ENCODE measurements around the gene ABCA13.

The ABCA13 gene

DNA sequence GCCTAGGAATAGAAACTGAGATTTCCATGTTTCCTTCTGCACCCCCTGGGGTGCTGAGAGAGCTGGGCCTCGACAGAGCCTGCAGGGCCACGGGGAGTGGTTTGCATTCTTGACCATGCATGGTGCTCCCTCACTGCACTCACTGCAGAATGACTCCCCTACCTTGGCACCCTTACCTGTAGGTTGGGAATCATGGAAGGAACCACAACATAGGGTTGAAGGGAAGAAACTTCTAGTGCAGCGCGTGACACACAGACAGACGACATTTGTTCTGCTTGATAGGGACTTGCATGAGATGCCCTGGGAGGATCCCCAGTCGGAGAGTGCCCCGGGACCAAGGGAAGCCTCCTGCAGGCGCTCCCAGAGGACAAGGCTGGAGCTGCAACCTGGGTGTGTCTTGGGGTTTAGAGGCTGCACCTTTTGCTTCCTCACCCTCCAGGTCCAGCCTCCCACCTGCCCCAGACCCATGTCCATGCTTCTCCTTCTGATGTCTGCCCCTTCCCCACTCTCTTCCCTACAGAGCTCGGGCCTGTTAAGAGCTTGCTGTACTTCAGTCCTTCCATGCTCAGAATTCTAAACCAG lies 245.2 kb downstream of the ABCA13 start:
- Histone ChIP-seq H3K27ac (ENCODE audit: low read depth, low read length) (no peak overlapping the region), H3K4me1 (ENCODE audit: control insufficient read depth in 1 of 2, insufficient read depth in 2 of 2, low read length in 2 of 2) (no peaks in the 10 kb centered on the region)

DNA sequence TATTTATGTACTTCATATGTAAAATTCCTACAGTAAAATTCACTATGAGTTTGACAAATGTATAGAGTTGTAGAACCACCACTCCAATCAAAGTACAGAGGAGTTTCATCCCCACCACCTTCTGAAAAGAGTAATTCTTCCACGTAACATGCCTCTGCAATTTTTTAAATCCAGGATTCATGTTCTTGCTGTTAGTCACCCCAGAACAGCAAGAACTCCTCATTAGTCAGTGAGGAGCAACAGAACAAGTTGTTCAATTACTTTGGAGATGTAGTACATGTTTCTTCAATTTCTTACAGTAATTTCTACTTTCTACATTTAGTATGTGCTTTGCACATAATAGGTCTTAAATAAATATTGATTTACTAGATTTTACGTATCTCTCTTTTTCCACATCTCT lies 248.1 kb downstream of the ABCA13 start:
- H3K27me3 ChIP-seq (ENCODE audit: control insufficient read depth in 1 of 2, insufficient read depth in 2 of 2, low read length in 2 of 2): no peaks in the 10 kb centered on the region
- H3K4me3 ChIP-seq (ENCODE audit: low read depth in 1 of 2, low read length in 2 of 2): no peak overlapping the region
- no peaks in the 10 kb centered on the region for H3K36me3 ChIP-seq (ENCODE audit: control insufficient read depth in 1 of 2, insufficient read depth in 2 of 2, low read length in 2 of 2)
- no peak overlapping the region for H3K9ac ChIP-seq (ENCODE audit: low read depth in 1 of 2, low read length in 2 of 2)
- H3K4me1 ChIP-seq (ENCODE audit: control insufficient read depth in 1 of 2, insufficient read depth in 2 of 2, low read length in 2 of 2): no peaks in the 10 kb centered on the region
- no peaks in the 10 kb centered on the region for H3K9me3 ChIP-seq (ENCODE audit: control insufficient read depth in 1 of 2, low read length in 2 of 2)
- no peak overlapping the region for H3K27ac ChIP-seq (ENCODE audit: low read depth, low read length)

More for the DNA sequence above, 245.2 kb downstream of the ABCA13 start:
- Histone ChIP-seq H3K27me3 (ENCODE audit: control insufficient read depth in 1 of 2, insufficient read depth in 2 of 2, low read length in 2 of 2) (no peaks in the 10 kb centered on the region), H3K9ac (ENCODE audit: low read depth in 1 of 2, low read length in 2 of 2) (no peak overlapping the region), H3K9me3 (ENCODE audit: control insufficient read depth in 1 of 2, low read length in 2 of 2) (no peaks in the 10 kb centered on the region), H3K4me3 (ENCODE audit: low read depth in 1 of 2, low read length in 2 of 2) (no peak overlapping the region), H3K36me3 (ENCODE audit: control insufficient read depth in 1 of 2, insufficient read depth in 2 of 2, low read length in 2 of 2) (no peaks in the 10 kb centered on the region)

DNA sequence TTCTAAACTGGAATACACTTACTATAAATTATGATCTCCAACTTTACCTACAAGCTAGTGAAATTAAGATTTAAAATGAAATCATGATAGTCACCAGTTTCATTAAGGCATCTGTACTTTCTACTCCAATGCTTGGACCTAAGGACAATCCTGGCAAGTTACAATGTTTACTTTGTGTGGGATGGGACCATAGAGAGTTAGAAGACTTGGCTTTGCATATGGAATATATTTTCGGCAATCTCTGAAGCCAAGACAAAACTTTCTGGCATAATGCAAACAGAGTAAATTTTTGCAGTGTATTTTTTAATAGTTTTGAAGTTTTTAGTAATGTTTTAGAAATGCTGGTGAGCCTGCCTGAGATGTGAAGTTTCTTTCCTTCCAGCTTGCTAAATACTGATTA lies 248.9 kb downstream of the ABCA13 start:
- Histone ChIP-seq H3K36me3 (ENCODE audit: control insufficient read depth in 1 of 2, insufficient read depth in 2 of 2, low read length in 2 of 2) (no peaks in the 10 kb centered on the region), H3K4me1 (ENCODE audit: control insufficient read depth in 1 of 2, insufficient read depth in 2 of 2, low read length in 2 of 2) (no peaks in the 10 kb centered on the region), H3K9ac (ENCODE audit: low read depth in 1 of 2, low read length in 2 of 2) (no peak overlapping the region), H3K27me3 (ENCODE audit: control insufficient read depth in 1 of 2, insufficient read depth in 2 of 2, low read length in 2 of 2) (no peaks in the 10 kb centered on the region), H3K27ac (ENCODE audit: low read depth, low read length) (no peak overlapping the region), H3K9me3 (ENCODE audit: control insufficient read depth in 1 of 2, low read length in 2 of 2) (no peaks in the 10 kb centered on the region), H3K4me3 (ENCODE audit: low read depth in 1 of 2, low read length in 2 of 2) (no peak overlapping the region)

DNA sequence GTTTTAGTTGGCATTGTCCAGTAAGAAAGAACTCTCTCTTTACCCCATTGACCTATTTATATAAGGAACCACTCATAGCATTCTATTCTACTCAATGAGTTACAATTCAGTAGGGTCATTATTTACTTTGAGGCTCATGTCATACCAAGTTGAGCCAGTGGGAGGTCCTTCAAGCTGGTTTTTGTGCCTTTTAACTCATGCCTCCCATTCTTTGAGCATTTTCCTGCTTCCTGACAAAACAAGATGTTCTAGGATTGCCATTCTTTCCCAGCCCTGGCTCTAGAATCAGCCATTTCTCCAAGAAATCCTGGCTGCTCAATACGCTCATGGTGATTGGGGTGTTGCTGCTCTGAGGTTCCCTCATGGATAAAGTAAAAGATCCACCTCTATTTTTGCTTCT lies 250.1 kb downstream of the ABCA13 start:
- no peak overlapping the region for H3K9ac ChIP-seq (ENCODE audit: low read depth in 1 of 2, low read length in 2 of 2)
- H3K27ac ChIP-seq (ENCODE audit: low read depth, low read length): no peak overlapping the region
- no peaks in the 10 kb centered on the region for H3K27me3 ChIP-seq (ENCODE audit: control insufficient read depth in 1 of 2, insufficient read depth in 2 of 2, low read length in 2 of 2)
- no peaks in the 10 kb centered on the region for H3K4me1 ChIP-seq (ENCODE audit: control insufficient read depth in 1 of 2, insufficient read depth in 2 of 2, low read length in 2 of 2)
- no peaks in the 10 kb centered on the region for H3K9me3 ChIP-seq (ENCODE audit: control insufficient read depth in 1 of 2, low read length in 2 of 2)
- H3K36me3 ChIP-seq (ENCODE audit: control insufficient read depth in 1 of 2, insufficient read depth in 2 of 2, low read length in 2 of 2): no peaks in the 10 kb centered on the region
- no peak overlapping the region for H3K4me3 ChIP-seq (ENCODE audit: low read depth in 1 of 2, low read length in 2 of 2)

DNA sequence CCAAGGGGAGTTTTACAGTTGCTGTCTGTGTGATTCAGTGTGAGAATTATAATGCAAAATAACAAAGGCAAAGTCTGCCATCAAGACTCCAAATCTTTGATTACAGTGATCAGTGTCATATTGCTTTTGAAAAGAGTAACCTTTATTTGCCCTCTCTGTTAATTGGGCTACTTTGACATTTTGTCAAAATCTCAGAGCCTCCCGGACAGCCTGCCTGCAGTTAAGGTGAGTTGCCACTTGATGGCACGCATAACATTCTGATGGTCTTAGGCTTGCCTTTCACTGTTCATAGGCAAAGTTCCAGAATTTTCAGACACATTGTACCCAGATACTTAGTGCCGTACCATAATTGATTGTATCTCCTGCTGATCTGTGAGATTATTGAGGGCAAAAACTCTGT lies 253.5 kb downstream of the ABCA13 start:
- Histone ChIP-seq H3K4me1 (ENCODE audit: control insufficient read depth in 1 of 2, insufficient read depth in 2 of 2, low read length in 2 of 2) (no peaks in the 10 kb centered on the region), H3K9ac (ENCODE audit: low read depth in 1 of 2, low read length in 2 of 2) (no peak overlapping the region), H3K9me3 (ENCODE audit: control insufficient read depth in 1 of 2, low read length in 2 of 2) (no peaks in the 10 kb centered on the region), H3K36me3 (ENCODE audit: control insufficient read depth in 1 of 2, insufficient read depth in 2 of 2, low read length in 2 of 2) (no peaks in the 10 kb centered on the region), H3K27me3 (ENCODE audit: control insufficient read depth in 1 of 2, insufficient read depth in 2 of 2, low read length in 2 of 2) (no peaks in the 10 kb centered on the region), H3K27ac (ENCODE audit: low read depth, low read length) (no peak overlapping the region), H3K4me3 (ENCODE audit: low read depth in 1 of 2, low read length in 2 of 2) (no peak overlapping the region)

DNA sequence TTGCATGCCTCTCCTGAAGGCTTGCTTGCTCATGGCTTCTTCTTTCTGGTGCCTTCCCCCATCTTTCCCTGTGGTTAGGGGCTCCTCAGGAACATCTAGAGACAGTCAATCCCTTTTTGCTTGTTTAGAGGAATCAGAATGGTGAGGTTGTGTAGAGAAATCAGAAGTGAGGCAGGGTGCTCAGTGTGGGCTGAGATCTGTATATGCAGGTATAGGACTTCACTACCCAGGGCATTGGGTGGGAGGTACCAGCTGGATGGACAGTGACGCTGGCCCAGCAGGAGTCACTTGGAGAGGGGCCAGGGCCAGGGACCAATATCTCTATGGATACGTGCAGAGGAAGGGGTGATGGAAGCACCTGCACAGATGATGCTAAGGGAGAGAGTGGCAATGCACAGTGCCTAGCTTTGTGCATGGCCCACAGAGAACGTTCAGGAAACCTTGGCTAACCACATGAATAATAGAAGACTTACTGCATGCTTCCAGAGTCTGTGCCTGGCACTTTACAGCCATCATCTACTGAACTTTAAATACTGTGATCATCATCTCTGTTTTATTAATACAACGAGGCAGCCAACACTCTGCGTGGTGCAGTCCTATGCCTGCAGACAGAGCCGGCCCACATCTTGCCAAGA lies 255.2 kb downstream of the ABCA13 start:
- Histone ChIP-seq H3K36me3 (ENCODE audit: control insufficient read depth in 1 of 2, insufficient read depth in 2 of 2, low read length in 2 of 2) (no peaks in the 10 kb centered on the region), H3K27ac (ENCODE audit: low read depth, low read length) (no peak overlapping the region), H3K4me1 (ENCODE audit: control insufficient read depth in 1 of 2, insufficient read depth in 2 of 2, low read length in 2 of 2) (no peaks in the 10 kb centered on the region), H3K27me3 (ENCODE audit: control insufficient read depth in 1 of 2, insufficient read depth in 2 of 2, low read length in 2 of 2) (no peaks in the 10 kb centered on the region), H3K9me3 (ENCODE audit: control insufficient read depth in 1 of 2, low read length in 2 of 2) (no peaks in the 10 kb centered on the region), H3K4me3 (ENCODE audit: low read depth in 1 of 2, low read length in 2 of 2) (no peak overlapping the region), H3K9ac (ENCODE audit: low read depth in 1 of 2, low read length in 2 of 2) (no peak overlapping the region)

DNA sequence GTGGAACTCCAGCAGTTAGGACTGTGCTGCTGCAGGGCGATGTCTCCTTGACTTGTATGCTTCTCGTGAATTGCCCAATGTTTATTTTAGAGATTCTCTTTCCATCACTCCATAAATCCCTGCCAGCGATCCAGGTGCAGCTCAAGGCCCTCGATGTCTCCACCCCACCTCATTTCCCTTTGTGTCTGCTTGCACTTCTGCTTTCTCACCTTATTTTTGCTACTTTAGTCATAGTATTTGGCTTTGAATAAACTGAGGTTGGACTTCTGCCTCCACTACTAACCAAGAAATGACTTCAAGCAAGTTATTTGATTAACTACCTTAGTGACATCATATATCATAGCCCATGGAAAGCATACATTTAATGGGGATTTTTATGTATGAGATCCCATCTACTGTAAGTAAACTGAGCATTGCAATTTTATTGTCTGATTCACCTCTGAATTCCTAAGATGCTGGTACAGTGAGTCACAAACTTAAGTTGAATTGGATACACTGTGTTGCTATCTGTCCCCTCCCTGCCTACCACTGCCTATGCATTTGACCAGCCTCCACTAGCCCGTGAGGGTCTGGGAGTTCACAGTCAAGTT lies 255.8 kb downstream of the ABCA13 start:
- Histone ChIP-seq H3K9ac (ENCODE audit: low read depth in 1 of 2, low read length in 2 of 2) (no peak overlapping the region), H3K9me3 (ENCODE audit: control insufficient read depth in 1 of 2, low read length in 2 of 2) (no peaks in the 10 kb centered on the region), H3K36me3 (ENCODE audit: control insufficient read depth in 1 of 2, insufficient read depth in 2 of 2, low read length in 2 of 2) (no peaks in the 10 kb centered on the region), H3K4me3 (ENCODE audit: low read depth in 1 of 2, low read length in 2 of 2) (no peak overlapping the region), H3K27me3 (ENCODE audit: control insufficient read depth in 1 of 2, insufficient read depth in 2 of 2, low read length in 2 of 2) (no peaks in the 10 kb centered on the region), H3K4me1 (ENCODE audit: control insufficient read depth in 1 of 2, insufficient read depth in 2 of 2, low read length in 2 of 2) (no peaks in the 10 kb centered on the region), H3K27ac (ENCODE audit: low read depth, low read length) (no peak overlapping the region)

DNA sequence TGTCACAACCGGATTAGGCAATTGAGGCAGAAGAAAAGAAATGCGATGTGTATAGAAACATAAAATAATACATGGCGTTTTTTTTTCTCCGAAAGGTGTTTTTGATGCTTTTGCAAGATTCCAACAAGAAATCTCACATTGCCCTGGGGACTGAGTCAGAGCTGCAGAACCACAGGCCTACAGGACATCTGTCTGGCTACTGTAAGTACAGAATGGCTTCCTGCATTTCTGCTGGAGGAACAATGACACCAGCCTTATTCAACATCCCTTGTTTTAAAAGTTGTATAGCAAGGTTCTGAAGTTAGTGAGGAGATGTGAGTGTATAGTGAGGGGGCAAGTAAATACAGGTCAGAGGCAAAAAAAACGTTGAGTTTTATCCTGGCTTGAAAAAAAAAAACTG lies 256.4 kb downstream of the ABCA13 start:
- Histone ChIP-seq H3K27me3 (ENCODE audit: control insufficient read depth in 1 of 2, insufficient read depth in 2 of 2, low read length in 2 of 2) (no peaks in the 10 kb centered on the region), H3K36me3 (ENCODE audit: control insufficient read depth in 1 of 2, insufficient read depth in 2 of 2, low read length in 2 of 2) (no peaks in the 10 kb centered on the region), H3K4me1 (ENCODE audit: control insufficient read depth in 1 of 2, insufficient read depth in 2 of 2, low read length in 2 of 2) (no peaks in the 10 kb centered on the region), H3K4me3 (ENCODE audit: low read depth in 1 of 2, low read length in 2 of 2) (no peak overlapping the region), H3K9ac (ENCODE audit: low read depth in 1 of 2, low read length in 2 of 2) (no peak overlapping the region), H3K27ac (ENCODE audit: low read depth, low read length) (no peak overlapping the region), H3K9me3 (ENCODE audit: control insufficient read depth in 1 of 2, low read length in 2 of 2) (no peaks in the 10 kb centered on the region)

DNA sequence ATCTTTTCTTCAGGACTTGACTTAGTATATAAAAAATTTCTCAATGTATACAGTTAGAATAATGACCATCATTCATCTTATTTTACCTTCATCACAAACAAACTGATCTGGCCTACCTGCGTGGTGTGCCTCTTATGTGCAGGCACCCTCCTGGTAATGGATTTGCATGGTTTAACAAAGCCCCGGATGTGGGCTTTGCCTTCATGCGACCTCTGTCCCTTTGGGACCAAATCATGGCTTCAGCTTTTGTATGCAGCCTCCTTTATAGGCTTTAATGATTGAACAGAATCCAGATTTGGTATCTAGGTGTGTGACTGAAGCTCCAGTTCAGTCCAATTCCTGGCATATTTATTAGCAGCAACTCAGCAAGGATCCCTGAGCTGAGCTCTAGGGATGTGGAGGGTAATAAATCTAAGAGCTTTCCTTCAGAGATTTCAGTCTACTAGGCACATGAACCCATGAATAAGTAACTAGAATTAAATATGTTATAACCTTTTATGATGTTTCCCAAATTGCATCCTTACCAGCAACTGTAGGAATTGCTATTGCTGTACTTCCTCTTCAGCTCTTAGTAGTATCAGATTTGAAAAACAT lies 256.9 kb downstream of the ABCA13 start:
- Histone ChIP-seq H3K36me3 (ENCODE audit: control insufficient read depth in 1 of 2, insufficient read depth in 2 of 2, low read length in 2 of 2) (no peaks in the 10 kb centered on the region), H3K9me3 (ENCODE audit: control insufficient read depth in 1 of 2, low read length in 2 of 2) (no peaks in the 10 kb centered on the region), H3K4me3 (ENCODE audit: low read depth in 1 of 2, low read length in 2 of 2) (no peak overlapping the region), H3K27ac (ENCODE audit: low read depth, low read length) (no peak overlapping the region), H3K27me3 (ENCODE audit: control insufficient read depth in 1 of 2, insufficient read depth in 2 of 2, low read length in 2 of 2) (no peaks in the 10 kb centered on the region), H3K4me1 (ENCODE audit: control insufficient read depth in 1 of 2, insufficient read depth in 2 of 2, low read length in 2 of 2) (no peaks in the 10 kb centered on the region), H3K9ac (ENCODE audit: low read depth in 1 of 2, low read length in 2 of 2) (no peak overlapping the region)

DNA sequence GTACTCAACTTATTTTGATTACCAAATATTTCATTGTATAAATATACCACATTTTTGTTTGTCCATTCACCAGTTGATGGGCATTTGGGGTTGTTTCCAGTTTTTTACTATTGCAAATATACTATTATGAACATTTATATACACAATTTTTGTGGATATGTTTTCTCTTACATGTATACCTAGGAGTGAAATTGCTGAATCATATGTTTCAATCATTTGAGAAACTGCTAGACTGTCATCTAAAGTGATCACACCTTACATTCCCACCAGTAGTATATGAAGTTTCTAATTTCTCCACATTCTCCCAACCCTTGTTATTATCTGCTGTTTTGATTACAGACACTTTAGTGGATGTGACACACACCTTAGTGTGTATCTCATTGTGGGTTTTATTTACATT lies 257.9 kb downstream of the ABCA13 start:
- Histone ChIP-seq H3K27me3 (ENCODE audit: control insufficient read depth in 1 of 2, insufficient read depth in 2 of 2, low read length in 2 of 2) (no peaks in the 10 kb centered on the region), H3K4me3 (ENCODE audit: low read depth in 1 of 2, low read length in 2 of 2) (no peak overlapping the region), H3K27ac (ENCODE audit: low read depth, low read length) (no peak overlapping the region), H3K4me1 (ENCODE audit: control insufficient read depth in 1 of 2, insufficient read depth in 2 of 2, low read length in 2 of 2) (no peaks in the 10 kb centered on the region), H3K9me3 (ENCODE audit: control insufficient read depth in 1 of 2, low read length in 2 of 2) (no peaks in the 10 kb centered on the region), H3K9ac (ENCODE audit: low read depth in 1 of 2, low read length in 2 of 2) (no peak overlapping the region), H3K36me3 (ENCODE audit: control insufficient read depth in 1 of 2, insufficient read depth in 2 of 2, low read length in 2 of 2) (no peaks in the 10 kb centered on the region)

All from duodenal mucosa (tissue), 2 donors.